Esophagus (tissue), 2 donors: ENCODE measurements around the gene LRRN3. TPM values are rescaled to one million over a fixed set of nuclear protein-coding genes. Genes with fewer than 3 reads are reported as not detected.

Experiments
- H3K27ac ChIP-seq, 2 donors: one replicate each; pipeline ENCODE4 v1.5.1; 2013; ENCODE audit warnings: low read depth in 2 of 2, mild to moderate bottlenecking in 2 of 2, inconsistent platforms in 1 of 2, low read length in 1 of 2, moderate library complexity in 1 of 2
- H3K27me3 ChIP-seq, 2 donors: one replicate each; pipeline ENCODE4 v1.6.1; 2013; ENCODE audit warnings: low read length in 2 of 2, control low read depth in 1 of 2, mild to moderate bottlenecking in 1 of 2; ENCODE audit not compliant: insufficient read depth in 2 of 2, control insufficient read depth in 1 of 2
- H3K36me3 ChIP-seq, 2 donors: one replicate each; pipeline ENCODE4 v1.6.1; 2013; ENCODE audit warnings: low read length in 1 of 2; ENCODE audit not compliant: control insufficient read depth in 2 of 2, insufficient read depth in 2 of 2
- H3K4me1 ChIP-seq, 2 donors: one replicate each; pipeline ENCODE4 v1.6.1; 2013; ENCODE audit warnings: low read length in 1 of 2; ENCODE audit not compliant: control insufficient read depth in 2 of 2, insufficient read depth in 2 of 2
- H3K4me3 ChIP-seq, 2 donors: one replicate each; pipeline ENCODE4 v1.5.1; 2013; ENCODE audit warnings: low read length in 2 of 2, mild to moderate bottlenecking in 2 of 2, low read depth in 1 of 2, moderate library complexity in 1 of 2
- H3K9me3 ChIP-seq, 2 donors: one replicate each; pipeline ENCODE4 v1.6.1; 2013; ENCODE audit warnings: mild to moderate bottlenecking in 2 of 2, low read depth in 1 of 2, low read length in 1 of 2, moderate library complexity in 1 of 2; ENCODE audit not compliant: control insufficient read depth in 2 of 2, insufficient read depth in 1 of 2
- WGBS, 2 donors: extraction: QIAGEN DNeasy Blood & Tissue Kit; methylation state at CpG; one replicate each; pipeline ENCODE4 v1.1.7; 2013; 5-methylcytosine and 5-hydroxymethylcytosine counted together
- polyA plus RNA-seq, 2 donors: library from polyadenylated mRNA; stranded (reverse); fragments of 200-250 nt; gene quantifications; one replicate each; pipeline ENCODE4 v1.2.3, GENCODE V29; 2013
- donor health status: healthy with polysubstance abuse.
- donor health status: Bipolar disorder and iron deficiency.

Gene LRRN3
- polyA plus RNA-seq, 2 donors: 0.06 to 0.12 TPM

- no peak overlapping the region for H3K27ac ChIP-seq
- no peaks in the 10 kb centered on the region for H3K36me3 ChIP-seq
- H3K4me1 ChIP-seq: no peaks in the 10 kb centered on the region
- H3K9me3 ChIP-seq: no peaks in the 10 kb centered on the region
- no peak overlapping the region for H3K4me3 ChIP-seq
- no peaks in the 10 kb centered on the region for H3K27me3 ChIP-seq
- 96% methylated on average over 1 of the region's 1 CpG for WGBS, 2 donors
These were observed 2.6 kb upstream of the LRRN3 start for GRCh38 chr7:111088328-111088727.

GRCh38 chr7:111089822-111090426 lies 1.0 kb upstream of the LRRN3 start:
- 33 to 37% methylated on average over 1 of the region's 1 CpG for WGBS, 2 donors

GRCh38 chr7:111091593-111092358 lies 849 bp downstream of the LRRN3 start:
- H3K27me3 ChIP-seq: no peaks in the 10 kb centered on the region
- no peaks in the 10 kb centered on the region for H3K4me1 ChIP-seq
- H3K36me3 ChIP-seq: no peaks in the 10 kb centered on the region
- H3K9me3 ChIP-seq: no peaks in the 10 kb centered on the region
- WGBS, 2 donors: 51 to 56% methylated on average over 3 of the region's 3 CpGs
- no peak overlapping the region for H3K27ac ChIP-seq
- H3K4me3 ChIP-seq: peak overlapping the region in 1 of 2 donors; percentile 28

More at GRCh38 chr7:111089822-111090426, 1.0 kb upstream of the LRRN3 start:
- H3K27me3 ChIP-seq: no peaks in the 10 kb centered on the region
- H3K4me1 ChIP-seq: no peaks in the 10 kb centered on the region
- no peak overlapping the region for H3K4me3 ChIP-seq
- no peaks in the 10 kb centered on the region for H3K9me3 ChIP-seq
- H3K27ac ChIP-seq: no peak overlapping the region
- H3K36me3 ChIP-seq: no peaks in the 10 kb centered on the region

GRCh38 chr7:111092406-111093236 lies 1.7 kb downstream of the LRRN3 start:
- Histone ChIP-seq H3K4me3 (no peak overlapping the region), H3K9me3 (no peaks in the 10 kb centered on the region), H3K27ac (no peak overlapping the region), H3K27me3 (no peaks in the 10 kb centered on the region), H3K36me3 (no peaks in the 10 kb centered on the region), H3K4me1 (no peaks in the 10 kb centered on the region)
- WGBS, 2 donors: 48 to 49% methylated on average over 2 of the region's 2 CpGs

- Histone ChIP-seq H3K27ac (no peak overlapping the region), H3K27me3 (no peaks in the 10 kb centered on the region), H3K4me1 (no peaks in the 10 kb centered on the region), H3K36me3 (no peaks in the 10 kb centered on the region), H3K9me3 (no peaks in the 10 kb centered on the region), H3K4me3 (no peak overlapping the region)
- WGBS, 2 donors: 87% methylated on average over 4 of the region's 4 CpGs
These were observed 2.6 kb downstream of the LRRN3 start for GRCh38 chr7:111093496-111093895.

- no peaks in the 10 kb centered on the region for H3K9me3 ChIP-seq
- H3K4me1 ChIP-seq: no peaks in the 10 kb centered on the region
- no peak overlapping the region for H3K27ac ChIP-seq
- H3K27me3 ChIP-seq: no peaks in the 10 kb centered on the region
- no peak overlapping the region for H3K4me3 ChIP-seq
- 67 to 70% methylated on average over 1 of the region's 1 CpG for WGBS, 2 donors
- H3K36me3 ChIP-seq: no peaks in the 10 kb centered on the region
These were observed 3.5 kb downstream of the LRRN3 start for GRCh38 chr7:111094419-111094818.

- Histone ChIP-seq H3K27me3 (no peaks in the 10 kb centered on the region), H3K4me1 (no peaks in the 10 kb centered on the region), H3K4me3 (no peak overlapping the region), H3K9me3 (no peaks in the 10 kb centered on the region), H3K27ac (no peak overlapping the region), H3K36me3 (no peaks in the 10 kb centered on the region)
- 84 to 85% methylated on average over 3 of the region's 3 CpGs for WGBS, 2 donors
These were observed 6.1 kb downstream of the LRRN3 start for GRCh38 chr7:111096997-111097396.

GRCh38 chr7:111098011-111098925 lies 7.3 kb downstream of the LRRN3 start:
- Histone ChIP-seq H3K9me3 (no peaks in the 10 kb centered on the region), H3K27me3 (no peaks in the 10 kb centered on the region), H3K27ac (no peak overlapping the region), H3K4me1 (no peaks in the 10 kb centered on the region), H3K36me3 (no peaks in the 10 kb centered on the region), H3K4me3 (no peak overlapping the region)
- WGBS, 2 donors: 52 to 54% methylated on average over 10 of the region's 10 CpGs

GRCh38 chr7:111098926-111099250 lies 8.0 kb downstream of the LRRN3 start:
- H3K4me3 ChIP-seq: no peak overlapping the region
- H3K27ac ChIP-seq: no peak overlapping the region
- no peaks in the 10 kb centered on the region for H3K27me3 ChIP-seq
- 14 to 24% methylated on average over 1 of the region's 1 CpG for WGBS, 2 donors
- H3K4me1 ChIP-seq: no peaks in the 10 kb centered on the region
- no peaks in the 10 kb centered on the region for H3K9me3 ChIP-seq
- H3K36me3 ChIP-seq: no peaks in the 10 kb centered on the region
